Fibroblast of lung (primary cell): ENCODE measurements around the gene PTRH2. TPM values are rescaled to one million over a fixed set of nuclear protein-coding genes. Genes with fewer than 3 reads are reported as not detected.

Source experiments
- DNase-seq, 2 donors: peaks; one replicate each; pipeline versions ENCODE4 v3.0.0 to v3.0.0-alpha.2; 2010; ENCODE audit warnings: low read depth in 2 of 2
- H2AFZ ChIP-seq: 2 replicates; pipeline ENCODE4 v1.5.1; 2012; ENCODE audit warnings: low read length, control low read depth, inconsistent platforms
- H3K27ac ChIP-seq: 2 replicates; pipeline ENCODE4 v1.5.1; 2011; ENCODE audit warnings: low read length, control low read depth; ENCODE audit not compliant: insufficient read depth
- H3K27me3 ChIP-seq: 2 replicates; pipeline ENCODE4 v1.5.1; 2011; ENCODE audit warnings: mild to moderate bottlenecking, low read length; ENCODE audit not compliant: control insufficient read depth, insufficient read depth
- H3K36me3 ChIP-seq: 2 replicates; pipeline ENCODE4 v1.5.1; 2011; ENCODE audit warnings: low read length; ENCODE audit not compliant: control insufficient read depth, insufficient read depth
- H3K4me1 ChIP-seq: 2 replicates; pipeline ENCODE4 v1.5.1; 2011; ENCODE audit warnings: low read length; ENCODE audit not compliant: control insufficient read depth, insufficient read depth; ENCODE audit errors: extremely low read depth
- H3K4me2 ChIP-seq: 2 replicates; pipeline ENCODE4 v1.5.1; 2011; ENCODE audit warnings: low read length, control low read depth; ENCODE audit not compliant: insufficient read depth; ENCODE audit errors: extremely low read depth
- H3K4me3 ChIP-seq, 4 experiments: fragments of 200-600 bp in 1 of 4; sonication (generic) in 1 of 4; replicated peaks in 1 of 4; 2 replicates each; pipeline ENCODE4 v1.5.1; 2011 to 2016; ENCODE audit warnings: low read length in 4 of 4, low read depth in 3 of 4, mild to moderate bottlenecking in 3 of 4, control low read depth in 2 of 4, inconsistent platforms in 1 of 4, mixed read lengths in 1 of 4; ENCODE audit not compliant: insufficient read depth in 1 of 4; ENCODE audit errors: control extremely low read depth in 1 of 4
- H3K79me2 ChIP-seq: 2 replicates; pipeline ENCODE4 v1.5.1; 2012; ENCODE audit warnings: mild to moderate bottlenecking, low read length, inconsistent platforms; ENCODE audit not compliant: control insufficient read depth, insufficient read depth
- H3K9ac ChIP-seq: 2 replicates; pipeline ENCODE4 v1.5.1; 2011; ENCODE audit warnings: mild to moderate bottlenecking, low read length, control low read depth; ENCODE audit not compliant: insufficient read depth
- H3K9me3 ChIP-seq: 2 replicates; pipeline ENCODE4 v1.5.1; 2012; ENCODE audit warnings: low read depth, low read length; ENCODE audit not compliant: control insufficient read depth, insufficient read depth
- H4K20me1 ChIP-seq: 2 replicates; pipeline ENCODE4 v1.5.1; 2011; ENCODE audit warnings: low read length; ENCODE audit not compliant: control insufficient read depth, insufficient read depth; ENCODE audit errors: extremely low read depth
- CTCF ChIP-seq, 2 donors: IDR thresholded peaks in 1 of 2; conservative IDR thresholded peaks in 1 of 2; 1 replicate in 1 of 2; 2 replicates in 1 of 2; pipeline ENCODE4 v1.5.1; 2011 to 2012; ENCODE audit warnings: low read length in 2 of 2, control low read depth in 1 of 2, inconsistent platforms in 1 of 2, low read depth in 1 of 2, mild to moderate bottlenecking in 1 of 2
- EZH2 ChIP-seq: IDR thresholded peaks from 2 replicates; pipeline ENCODE4 v1.5.1; 2012; ENCODE audit warnings: low read length, control low read depth, mild to moderate bottlenecking; ENCODE audit errors: missing control alignments
- polyA plus RNA-seq, 2 donors: library from polyadenylated mRNA; depleted of rRNA in 1 of 2; stranded (reverse) in 1 of 2; unstranded in 1 of 2; fragments of >200 nt; gene quantifications; 2 replicates each; pipeline ENCODE4 v1.2.1, GENCODE V29; 2011 to 2012; ENCODE audit warnings: missing spikeins in 1 of 2
- total RNA-seq: library from RNA; depleted of rRNA; stranded (reverse); fragments of >200 nt; gene quantifications from 2 replicates; pipeline ENCODE4 v1.2.1, GENCODE V29; 2014

PTRH2 gene
- total and polyA plus RNA-seq, 2 donors (not counting 1 experiment from before 2014, with no cell fraction given), result 26.3 to 60.5 TPM

- no peaks in the 10 kb centered on the region for H3K27me3 ChIP-seq
- TF ChIP-seq CTCF (conservative IDR thresholded peaks at IDR 0.05 in 1 of 2, IDR thresholded peaks at IDR 0.05 in 1 of 2; ENCODE audit: low read depth in 1 of 2, low read length in 2 of 2) (no peak), EZH2 (no peak)
- H3K4me3 ChIP-seq, result no peak overlapping the region
- H3K36me3 ChIP-seq, result peaks cover 17% of the 10 kb centered on the region
- DNase-seq, result peak in 1 of 2 donors; percentile 35
- H4K20me1 ChIP-seq, result no peaks in the 10 kb centered on the region
- H3K9ac ChIP-seq, result no peak overlapping the region
- no peak overlapping the region for H3K4me2 ChIP-seq
- H3K27ac ChIP-seq, result no peak overlapping the region
- peaks cover 19% of the 10 kb centered on the region for H3K79me2 ChIP-seq
- no peaks in the 10 kb centered on the region for H3K4me1 ChIP-seq
- no peaks in the 10 kb centered on the region for H3K9me3 ChIP-seq
- H2AFZ ChIP-seq, result no peak overlapping the region
These were observed 19.2 kb downstream of the PTRH2 start for GRCh38 chr17:59688008-59688407.

- no peaks in the 10 kb centered on the region for H3K4me1 ChIP-seq
- no peaks in the 10 kb centered on the region for H3K9me3 ChIP-seq
- TF ChIP-seq EZH2, result no peak
- no peak for TF ChIP-seq CTCF (conservative IDR thresholded peaks at IDR 0.05 in 1 of 2, IDR thresholded peaks at IDR 0.05 in 1 of 2; ENCODE audit: low read depth in 1 of 2, low read length in 2 of 2)
- no peak overlapping the region for H3K9ac ChIP-seq
- H3K79me2 ChIP-seq, result peaks cover 21% of the 10 kb centered on the region
- no peaks in the 10 kb centered on the region for H3K27me3 ChIP-seq
- no peak overlapping the region for H3K4me3 ChIP-seq
- H3K36me3 ChIP-seq, result peaks cover 20% of the 10 kb centered on the region
- no peak overlapping the region for H3K27ac ChIP-seq
- no peak overlapping the region for H3K4me2 ChIP-seq
- H2AFZ ChIP-seq, result no peak overlapping the region
- no peaks in the 10 kb centered on the region for H4K20me1 ChIP-seq
- DNase-seq, result no peak
These were observed 22.3 kb downstream of the PTRH2 start for GRCh38 chr17:59684967-59685366.

- H3K27ac ChIP-seq, result no peak overlapping the region
- H3K27me3 ChIP-seq, result no peaks in the 10 kb centered on the region
- H3K36me3 ChIP-seq, result peaks cover 24% of the 10 kb centered on the region
- H4K20me1 ChIP-seq, result no peaks in the 10 kb centered on the region
- no peak overlapping the region for H3K9ac ChIP-seq
- H2AFZ ChIP-seq, result no peak overlapping the region
- peaks cover 21% of the 10 kb centered on the region for H3K79me2 ChIP-seq
- peaks cover 3% of the 10 kb centered on the region for H3K4me1 ChIP-seq
- H3K4me3 ChIP-seq, result no peak overlapping the region
- no peak for DNase-seq
- no peaks in the 10 kb centered on the region for H3K9me3 ChIP-seq
- TF ChIP-seq CTCF (conservative IDR thresholded peaks at IDR 0.05 in 1 of 2, IDR thresholded peaks at IDR 0.05 in 1 of 2; ENCODE audit: low read depth in 1 of 2, low read length in 2 of 2), result no peak
- TF ChIP-seq EZH2, result no peak
- H3K4me2 ChIP-seq, result no peak overlapping the region
These were observed 23.9 kb downstream of the PTRH2 start for GRCh38 chr17:59683283-59683682.
